ENCODE results near the gene VPS37B. TPM values are rescaled to one million over a fixed set of nuclear protein-coding genes. Genes with fewer than 3 reads are reported as not detected.

VPS37B gene
- total RNA-seq, 1 donor from 2014 or later, result 83.9 TPM

GRCh38 chr12:122939125-122939524 lies 43.2 kb upstream of the VPS37B start:
- no peak for DNase-seq (ENCODE audit: low read depth)
- TF ChIP-seq, protein P1, sequence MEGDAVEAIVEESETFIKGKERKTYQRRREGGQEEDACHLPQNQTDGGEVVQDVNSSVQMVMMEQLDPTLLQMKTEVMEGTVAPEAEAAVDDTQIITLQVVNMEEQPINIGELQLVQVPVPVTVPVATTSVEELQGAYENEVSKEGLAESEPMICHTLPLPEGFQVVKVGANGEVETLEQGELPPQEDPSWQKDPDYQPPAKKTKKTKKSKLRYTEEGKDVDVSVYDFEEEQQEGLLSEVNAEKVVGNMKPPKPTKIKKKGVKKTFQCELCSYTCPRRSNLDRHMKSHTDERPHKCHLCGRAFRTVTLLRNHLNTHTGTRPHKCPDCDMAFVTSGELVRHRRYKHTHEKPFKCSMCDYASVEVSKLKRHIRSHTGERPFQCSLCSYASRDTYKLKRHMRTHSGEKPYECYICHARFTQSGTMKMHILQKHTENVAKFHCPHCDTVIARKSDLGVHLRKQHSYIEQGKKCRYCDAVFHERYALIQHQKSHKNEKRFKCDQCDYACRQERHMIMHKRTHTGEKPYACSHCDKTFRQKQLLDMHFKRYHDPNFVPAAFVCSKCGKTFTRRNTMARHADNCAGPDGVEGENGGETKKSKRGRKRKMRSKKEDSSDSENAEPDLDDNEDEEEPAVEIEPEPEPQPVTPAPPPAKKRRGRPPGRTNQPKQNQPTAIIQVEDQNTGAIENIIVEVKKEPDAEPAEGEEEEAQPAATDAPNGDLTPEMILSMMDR (IDR thresholded peaks at IDR 0.05; ENCODE audit: insufficient read depth, low read length, poor library complexity, severe bottlenecking), result no peak
- Histone ChIP-seq H3K36me3 (ENCODE audit: control insufficient read depth, insufficient read depth, low read length) (no peaks in the 10 kb centered on the region), H3K4me3 (ENCODE audit: low read depth, low read length) (no peak overlapping the region), H3K27me3 (ENCODE audit: control insufficient read depth, insufficient read depth, low read length) (no peaks in the 10 kb centered on the region)

- no peak for DNase-seq (ENCODE audit: low read depth)
- TF ChIP-seq, protein P1 (IDR thresholded peaks at IDR 0.05; ENCODE audit: insufficient read depth, low read length, poor library complexity, severe bottlenecking), result no peak
- no peak overlapping the region for H3K4me3 ChIP-seq (ENCODE audit: low read depth, low read length)
These were observed 41.7 kb upstream of the VPS37B start for GRCh38 chr12:122937622-122938091.

DNA sequence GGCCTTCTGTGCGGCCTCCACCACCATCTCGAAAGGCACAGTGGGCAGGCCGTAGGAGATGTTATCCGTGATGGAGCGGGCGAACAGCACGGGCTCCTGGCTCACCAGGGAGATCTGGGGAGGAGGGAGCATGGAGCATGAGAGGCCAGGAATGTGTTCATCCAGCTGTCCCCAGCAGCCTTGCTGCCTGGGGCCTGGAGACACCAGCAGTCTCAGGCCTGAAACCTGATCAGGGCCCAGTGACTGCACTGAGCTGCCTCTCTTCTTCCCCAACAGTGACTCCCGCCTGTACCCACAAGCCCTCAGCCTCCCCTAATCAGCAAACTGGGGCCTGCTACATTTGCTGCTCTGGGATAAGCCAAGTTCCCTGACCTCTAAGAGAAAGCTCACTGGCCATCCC lies 39.4 kb upstream of the VPS37B start:
- Histone ChIP-seq H3K36me3 (ENCODE audit: control insufficient read depth, insufficient read depth, low read length) (no peaks in the 10 kb centered on the region), H3K27me3 (ENCODE audit: control insufficient read depth, insufficient read depth, low read length) (no peaks in the 10 kb centered on the region), H3K4me3 (ENCODE audit: low read depth, low read length) (no peak overlapping the region)
- DNase-seq (ENCODE audit: low read depth), result no peak
- TF ChIP-seq, protein P1 (IDR thresholded peaks at IDR 0.05; ENCODE audit: insufficient read depth, low read length, poor library complexity, severe bottlenecking), result no peak

More at GRCh38 chr12:122937622-122938091, 41.7 kb upstream of the VPS37B start:
- no peaks in the 10 kb centered on the region for H3K36me3 ChIP-seq (ENCODE audit: control insufficient read depth, insufficient read depth, low read length)
- no peaks in the 10 kb centered on the region for H3K27me3 ChIP-seq (ENCODE audit: control insufficient read depth, insufficient read depth, low read length)

- no peak for DNase-seq (ENCODE audit: low read depth)
- TF ChIP-seq, protein P1 (IDR thresholded peaks at IDR 0.05; ENCODE audit: insufficient read depth, low read length, poor library complexity, severe bottlenecking), result no peak
- no peaks in the 10 kb centered on the region for H3K27me3 ChIP-seq (ENCODE audit: control insufficient read depth, insufficient read depth, low read length)
These were observed 38.8 kb upstream of the VPS37B start for GRCh38 chr12:122934722-122935121.

DNA sequence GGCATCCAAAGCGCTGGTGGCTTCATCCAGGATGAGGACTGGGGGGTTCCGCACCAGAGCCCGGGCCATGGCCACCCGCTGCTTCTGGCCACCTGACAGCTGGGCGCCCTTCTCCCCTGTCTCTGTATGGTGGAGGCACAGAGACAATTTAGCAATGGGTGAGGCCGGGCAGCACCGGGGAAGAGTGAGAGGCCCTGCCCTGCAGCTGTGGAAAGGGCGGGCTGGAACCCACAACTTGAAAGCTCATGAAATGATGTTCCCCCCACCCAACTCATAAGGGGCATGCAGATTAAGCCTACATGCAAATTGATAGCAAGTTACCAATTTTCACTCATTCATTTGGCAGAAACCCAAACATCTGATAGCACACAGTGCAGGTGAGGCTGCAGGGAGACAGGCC lies 36.3 kb upstream of the VPS37B start:
- TF ChIP-seq, protein P1 (IDR thresholded peaks at IDR 0.05; ENCODE audit: insufficient read depth, low read length, poor library complexity, severe bottlenecking), result no peak
- Histone ChIP-seq H3K4me3 (ENCODE audit: low read depth, low read length) (no peak overlapping the region), H3K27me3 (ENCODE audit: control insufficient read depth, insufficient read depth, low read length) (no peaks in the 10 kb centered on the region), H3K36me3 (ENCODE audit: control insufficient read depth, insufficient read depth, low read length) (no peaks in the 10 kb centered on the region)
- no peak for DNase-seq (ENCODE audit: low read depth)

More at GRCh38 chr12:122934722-122935121, 38.8 kb upstream of the VPS37B start:
- no peaks in the 10 kb centered on the region for H3K36me3 ChIP-seq (ENCODE audit: control insufficient read depth, insufficient read depth, low read length)
- H3K4me3 ChIP-seq (ENCODE audit: low read depth, low read length), result no peak overlapping the region

DNA sequence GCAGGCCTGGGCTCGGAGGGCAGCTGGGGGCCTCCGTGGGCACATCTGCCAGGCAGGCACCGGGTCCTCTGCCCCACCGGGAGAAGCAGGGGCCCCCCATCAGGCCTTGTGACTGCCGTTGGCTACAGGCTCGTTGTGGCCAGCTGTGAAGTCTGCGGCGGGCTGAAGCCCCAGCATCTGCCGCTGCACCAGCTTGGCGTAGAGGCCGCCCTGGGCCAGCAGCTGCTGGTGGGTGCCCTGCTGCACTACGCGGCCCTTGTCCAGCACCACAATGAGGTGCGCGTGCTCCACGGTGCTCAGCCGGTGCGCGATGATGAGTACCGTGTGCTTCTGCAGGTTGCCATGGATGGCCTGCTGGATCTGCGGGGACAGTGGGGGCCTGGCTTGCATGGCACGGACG lies 33.9 kb upstream of the VPS37B start:
- no peaks in the 10 kb centered on the region for H3K36me3 ChIP-seq (ENCODE audit: control insufficient read depth, insufficient read depth, low read length)
- H3K27me3 ChIP-seq (ENCODE audit: control insufficient read depth, insufficient read depth, low read length), result no peaks in the 10 kb centered on the region
- no peak overlapping the region for H3K4me3 ChIP-seq (ENCODE audit: low read depth, low read length)
- DNase-seq (ENCODE audit: low read depth), result no peak
- TF ChIP-seq, protein P1 (IDR thresholded peaks at IDR 0.05; ENCODE audit: insufficient read depth, low read length, poor library complexity, severe bottlenecking), result no peak

Measured in kidney epithelial cell (primary cell).